Liver (tissue), 9 donors: ENCODE data around the gene SLC2A8. TPM values are rescaled to one million over a fixed set of nuclear protein-coding genes. Genes with fewer than 3 reads are reported as not detected.

Experiments used
- DNase-seq: peaks from one replicate; pipeline ENCODE4 v3.0.0-alpha.2; 2017; ENCODE audit warnings: low spot score
- H3K27ac ChIP-seq, 2 donors: one replicate each; pipeline ENCODE4 v1.7.0; 2013; ENCODE audit warnings: inconsistent platforms in 2 of 2, low read length in 2 of 2, control low read depth in 1 of 2, low read depth in 1 of 2, mild to moderate bottlenecking in 1 of 2
- H3K27me3 ChIP-seq, 4 donors: one replicate each; pipeline versions ENCODE4 v1.6.1 to v1.7.0; 2013; ENCODE audit warnings: low read length in 3 of 4, inconsistent platforms in 1 of 4, mild to moderate bottlenecking in 1 of 4, moderate library complexity in 1 of 4; ENCODE audit not compliant: control insufficient read depth in 4 of 4, insufficient read depth in 4 of 4
- H3K36me3 ChIP-seq, 4 donors: one replicate each; pipeline versions ENCODE4 v1.6.1 to v1.7.0; 2013; ENCODE audit warnings: low read length in 3 of 4, mild to moderate bottlenecking in 3 of 4, low read depth in 1 of 4, moderate library complexity in 1 of 4; ENCODE audit not compliant: control insufficient read depth in 4 of 4, insufficient read depth in 3 of 4
- H3K4me1 ChIP-seq, 4 donors: one replicate each; pipeline versions ENCODE4 v1.6.1 to v1.7.0; 2013; ENCODE audit warnings: low read length in 3 of 4, mild to moderate bottlenecking in 3 of 4, moderate library complexity in 1 of 4; ENCODE audit not compliant: control insufficient read depth in 4 of 4, insufficient read depth in 4 of 4
- H3K4me3 ChIP-seq, 3 donors: one replicate each; pipeline versions ENCODE4 v1.6.1 to v1.7.0; 2013; ENCODE audit warnings: low read length in 3 of 3, control low read depth in 1 of 3, low read depth in 1 of 3, mild to moderate bottlenecking in 1 of 3
- H3K9ac ChIP-seq, 2 donors: one replicate each; pipeline ENCODE4 v1.7.0; 2013; ENCODE audit warnings: low read length in 2 of 2, mild to moderate bottlenecking in 2 of 2, moderate library complexity in 2 of 2, control low read depth in 1 of 2, low read depth in 1 of 2
- H3K9me3 ChIP-seq, 4 donors: one replicate each; pipeline versions ENCODE4 v1.6.1 to v1.7.0; 2013; ENCODE audit warnings: low read length in 3 of 4; ENCODE audit not compliant: control insufficient read depth in 4 of 4
- EGR1 ChIP-seq, 2 donors: IDR thresholded peaks; 2 replicates each; pipeline ENCODE4 v1.6.1; 2016 to 2018; ENCODE audit warnings: antibody characterized with exemption in 2 of 2, low read depth in 2 of 2
- FOXA1 ChIP-seq: IDR thresholded peaks from 2 replicates; pipeline ENCODE4 v1.6.1; 2016; ENCODE audit warnings: antibody characterized with exemption
- FOXA2 ChIP-seq: IDR thresholded peaks from 2 replicates; pipeline ENCODE4 v1.6.1; 2016; ENCODE audit warnings: antibody characterized with exemption
- GABPA ChIP-seq, 2 donors: IDR thresholded peaks in 1 of 2; conservative IDR thresholded peaks in 1 of 2; 2 replicates each; pipeline ENCODE4 v1.6.1; 2016; ENCODE audit warnings: antibody characterized with exemption in 2 of 2, mild to moderate bottlenecking in 1 of 2, moderate library complexity in 1 of 2
- HNF4A ChIP-seq, 2 donors: conservative IDR thresholded peaks; 2 replicates each; pipeline ENCODE4 v1.6.1; 2016; ENCODE audit warnings: antibody characterized with exemption in 2 of 2, mild to moderate bottlenecking in 2 of 2
- HNF4G ChIP-seq: IDR thresholded peaks from 2 replicates; pipeline ENCODE4 v1.6.1; 2016; ENCODE audit warnings: antibody characterized with exemption
- JUND ChIP-seq, 2 donors: IDR thresholded peaks; 2 replicates each; pipeline ENCODE4 v1.6.1; 2016; ENCODE audit warnings: antibody characterized with exemption in 2 of 2
- NR2F2 ChIP-seq: IDR thresholded peaks from 2 replicates; pipeline ENCODE4 v1.6.1; 2016; ENCODE audit warnings: antibody characterized with exemption
- RAD21 ChIP-seq, 2 donors: IDR thresholded peaks; 2 replicates each; pipeline ENCODE4 v1.6.1; 2016; ENCODE audit warnings: antibody characterized with exemption in 2 of 2, mild to moderate bottlenecking in 2 of 2
- RXRA ChIP-seq, 2 donors: IDR thresholded peaks; 2 replicates each; pipeline ENCODE4 v1.6.1; 2017 to 2018; ENCODE audit warnings: antibody characterized with exemption in 2 of 2, mild to moderate bottlenecking in 1 of 2
- SP1 ChIP-seq: IDR thresholded peaks from 2 replicates; pipeline ENCODE4 v1.6.1; 2018; ENCODE audit warnings: antibody characterized with exemption, mild to moderate bottlenecking
- TAF1 ChIP-seq: conservative IDR thresholded peaks from 2 replicates; pipeline ENCODE4 v1.6.1; 2016; ENCODE audit warnings: antibody characterized with exemption, mild to moderate bottlenecking
- YY1 ChIP-seq: IDR thresholded peaks from 2 replicates; pipeline ENCODE4 v1.6.1; 2016; ENCODE audit warnings: antibody characterized with exemption, mild to moderate bottlenecking
- WGBS: extraction: QIAGEN DNeasy Blood & Tissue Kit; methylation state at CpG from one replicate; pipeline ENCODE4 v1.1.7; 2013; 5-methylcytosine and 5-hydroxymethylcytosine counted together
- polyA plus RNA-seq, 2 donors: library from polyadenylated mRNA; stranded (reverse) in 1 of 2; unstranded in 1 of 2; fragments of 200-250 nt in 1 of 2; fragments of >200 nt in 1 of 2; fragmentation: Nextera tagmentation in 1 of 2; extraction: Ambion mirVana in 1 of 2; gene quantifications; one replicate each; pipeline versions ENCODE4 v1.2.1 to v1.2.3, GENCODE V29; 2013 to 2015
- total RNA-seq, 2 donors: library from RNA; depleted of rRNA; stranded (reverse); fragments of >200 nt; gene quantifications; one replicate each; pipeline ENCODE4 v1.2.3, GENCODE V29; 2014
- TF ChIP-seq, protein P1 (sequence below): fragments of 150-350 bp; IDR thresholded peaks from 2 replicates; pipeline ENCODE4 v1.5.1; 2017; ENCODE audit warnings: improper control_type of control experiment, low read depth, low read length; ENCODE audit not compliant: missing input control
- TF ChIP-seq, protein P2 (sequence below): IDR thresholded peaks from 2 replicates; pipeline ENCODE4 v1.6.1; 2016; ENCODE audit warnings: antibody characterized with exemption, mild to moderate bottlenecking
- TF ChIP-seq, protein P3 (sequence below): IDR thresholded peaks from 2 replicates; pipeline ENCODE4 v1.6.1; 2016; ENCODE audit warnings: antibody characterized with exemption
- TF ChIP-seq, protein P4 (sequence below): IDR thresholded peaks from 2 replicates; pipeline ENCODE4 v1.6.1; 2016; ENCODE audit warnings: antibody characterized with exemption
- donor health status: healthy.
- donor health status: healthy.
- donor health status: healthy.
- donor health status: healthy.
- donor health status: healthy.

SLC2A8 gene
- total and polyA plus RNA-seq, 4 donors = 10.9 to 24.5 (median 19.9) TPM

DNA sequence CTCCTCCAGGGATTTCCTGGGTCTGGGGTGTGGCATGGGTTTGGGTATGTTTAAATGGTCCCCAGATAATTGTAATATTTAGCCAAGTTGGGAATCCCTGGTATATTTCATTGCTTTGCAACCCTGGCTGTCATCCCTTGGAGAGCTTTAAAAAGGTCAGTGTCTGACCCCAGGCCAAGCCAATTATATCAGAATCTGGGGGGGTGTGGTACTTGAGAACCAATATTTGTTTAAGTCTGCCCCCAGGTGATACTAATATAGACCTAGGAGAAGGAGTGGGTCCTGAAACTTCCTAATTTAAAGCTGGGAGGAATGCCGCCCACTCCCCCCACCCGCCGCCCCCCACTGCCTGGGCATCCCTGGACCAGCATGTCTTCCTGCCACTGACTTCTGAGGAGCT lies 38.2 kb upstream of the SLC2A8 start:
- H3K27ac ChIP-seq = no peak overlapping the region
- DNase-seq = no peak
- H3K36me3 ChIP-seq = peaks cover 0 to 13% (median 4%) of the 10 kb centered on the region in 4 donors
- peaks cover 0 to 6% (median 2%) of the 10 kb centered on the region in 4 donors for H3K4me1 ChIP-seq
- WGBS = 96% methylated on average over 3 of the region's 3 CpGs
- H3K9me3 ChIP-seq = no peaks in the 10 kb centered on the region
- H3K9ac ChIP-seq = no peak overlapping the region
- no peaks in the 10 kb centered on the region for H3K27me3 ChIP-seq
- no peak for TF ChIP-seq FOXA1
- no peak for TF ChIP-seq YY1
- no peak for TF ChIP-seq RXRA (IDR thresholded peaks at IDR 0.05)
- TF ChIP-seq, protein P1, sequence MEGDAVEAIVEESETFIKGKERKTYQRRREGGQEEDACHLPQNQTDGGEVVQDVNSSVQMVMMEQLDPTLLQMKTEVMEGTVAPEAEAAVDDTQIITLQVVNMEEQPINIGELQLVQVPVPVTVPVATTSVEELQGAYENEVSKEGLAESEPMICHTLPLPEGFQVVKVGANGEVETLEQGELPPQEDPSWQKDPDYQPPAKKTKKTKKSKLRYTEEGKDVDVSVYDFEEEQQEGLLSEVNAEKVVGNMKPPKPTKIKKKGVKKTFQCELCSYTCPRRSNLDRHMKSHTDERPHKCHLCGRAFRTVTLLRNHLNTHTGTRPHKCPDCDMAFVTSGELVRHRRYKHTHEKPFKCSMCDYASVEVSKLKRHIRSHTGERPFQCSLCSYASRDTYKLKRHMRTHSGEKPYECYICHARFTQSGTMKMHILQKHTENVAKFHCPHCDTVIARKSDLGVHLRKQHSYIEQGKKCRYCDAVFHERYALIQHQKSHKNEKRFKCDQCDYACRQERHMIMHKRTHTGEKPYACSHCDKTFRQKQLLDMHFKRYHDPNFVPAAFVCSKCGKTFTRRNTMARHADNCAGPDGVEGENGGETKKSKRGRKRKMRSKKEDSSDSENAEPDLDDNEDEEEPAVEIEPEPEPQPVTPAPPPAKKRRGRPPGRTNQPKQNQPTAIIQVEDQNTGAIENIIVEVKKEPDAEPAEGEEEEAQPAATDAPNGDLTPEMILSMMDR = no peak
- TF ChIP-seq TAF1 = no peak
- no peak for TF ChIP-seq RAD21 (IDR thresholded peaks at IDR 0.05)
- no peak for TF ChIP-seq NR2F2
- TF ChIP-seq, protein P2, sequence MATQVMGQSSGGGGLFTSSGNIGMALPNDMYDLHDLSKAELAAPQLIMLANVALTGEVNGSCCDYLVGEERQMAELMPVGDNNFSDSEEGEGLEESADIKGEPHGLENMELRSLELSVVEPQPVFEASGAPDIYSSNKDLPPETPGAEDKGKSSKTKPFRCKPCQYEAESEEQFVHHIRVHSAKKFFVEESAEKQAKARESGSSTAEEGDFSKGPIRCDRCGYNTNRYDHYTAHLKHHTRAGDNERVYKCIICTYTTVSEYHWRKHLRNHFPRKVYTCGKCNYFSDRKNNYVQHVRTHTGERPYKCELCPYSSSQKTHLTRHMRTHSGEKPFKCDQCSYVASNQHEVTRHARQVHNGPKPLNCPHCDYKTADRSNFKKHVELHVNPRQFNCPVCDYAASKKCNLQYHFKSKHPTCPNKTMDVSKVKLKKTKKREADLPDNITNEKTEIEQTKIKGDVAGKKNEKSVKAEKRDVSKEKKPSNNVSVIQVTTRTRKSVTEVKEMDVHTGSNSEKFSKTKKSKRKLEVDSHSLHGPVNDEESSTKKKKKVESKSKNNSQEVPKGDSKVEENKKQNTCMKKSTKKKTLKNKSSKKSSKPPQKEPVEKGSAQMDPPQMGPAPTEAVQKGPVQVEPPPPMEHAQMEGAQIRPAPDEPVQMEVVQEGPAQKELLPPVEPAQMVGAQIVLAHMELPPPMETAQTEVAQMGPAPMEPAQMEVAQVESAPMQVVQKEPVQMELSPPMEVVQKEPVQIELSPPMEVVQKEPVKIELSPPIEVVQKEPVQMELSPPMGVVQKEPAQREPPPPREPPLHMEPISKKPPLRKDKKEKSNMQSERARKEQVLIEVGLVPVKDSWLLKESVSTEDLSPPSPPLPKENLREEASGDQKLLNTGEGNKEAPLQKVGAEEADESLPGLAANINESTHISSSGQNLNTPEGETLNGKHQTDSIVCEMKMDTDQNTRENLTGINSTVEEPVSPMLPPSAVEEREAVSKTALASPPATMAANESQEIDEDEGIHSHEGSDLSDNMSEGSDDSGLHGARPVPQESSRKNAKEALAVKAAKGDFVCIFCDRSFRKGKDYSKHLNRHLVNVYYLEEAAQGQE = no peak
- TF ChIP-seq GABPA (IDR thresholded peaks at IDR 0.05 in 1 of 2, conservative IDR thresholded peaks at IDR 0.05 in 1 of 2) = no peak
- TF ChIP-seq HNF4A (conservative IDR thresholded peaks at IDR 0.05) = no peak
- no peak for TF ChIP-seq EGR1 (IDR thresholded peaks at IDR 0.05; ENCODE audit: low read depth in 2 of 2)
- no peak for TF ChIP-seq SP1
- TF ChIP-seq, protein P3, sequence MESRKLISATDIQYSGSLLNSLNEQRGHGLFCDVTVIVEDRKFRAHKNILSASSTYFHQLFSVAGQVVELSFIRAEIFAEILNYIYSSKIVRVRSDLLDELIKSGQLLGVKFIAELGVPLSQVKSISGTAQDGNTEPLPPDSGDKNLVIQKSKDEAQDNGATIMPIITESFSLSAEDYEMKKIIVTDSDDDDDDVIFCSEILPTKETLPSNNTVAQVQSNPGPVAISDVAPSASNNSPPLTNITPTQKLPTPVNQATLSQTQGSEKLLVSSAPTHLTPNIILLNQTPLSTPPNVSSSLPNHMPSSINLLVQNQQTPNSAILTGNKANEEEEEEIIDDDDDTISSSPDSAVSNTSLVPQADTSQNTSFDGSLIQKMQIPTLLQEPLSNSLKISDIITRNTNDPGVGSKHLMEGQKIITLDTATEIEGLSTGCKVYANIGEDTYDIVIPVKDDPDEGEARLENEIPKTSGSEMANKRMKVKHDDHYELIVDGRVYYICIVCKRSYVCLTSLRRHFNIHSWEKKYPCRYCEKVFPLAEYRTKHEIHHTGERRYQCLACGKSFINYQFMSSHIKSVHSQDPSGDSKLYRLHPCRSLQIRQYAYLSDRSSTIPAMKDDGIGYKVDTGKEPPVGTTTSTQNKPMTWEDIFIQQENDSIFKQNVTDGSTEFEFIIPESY = no peak
- no peak for TF ChIP-seq JUND (IDR thresholded peaks at IDR 0.05)
- TF ChIP-seq FOXA2 = no peak
- no peak overlapping the region for H3K4me3 ChIP-seq

DNA sequence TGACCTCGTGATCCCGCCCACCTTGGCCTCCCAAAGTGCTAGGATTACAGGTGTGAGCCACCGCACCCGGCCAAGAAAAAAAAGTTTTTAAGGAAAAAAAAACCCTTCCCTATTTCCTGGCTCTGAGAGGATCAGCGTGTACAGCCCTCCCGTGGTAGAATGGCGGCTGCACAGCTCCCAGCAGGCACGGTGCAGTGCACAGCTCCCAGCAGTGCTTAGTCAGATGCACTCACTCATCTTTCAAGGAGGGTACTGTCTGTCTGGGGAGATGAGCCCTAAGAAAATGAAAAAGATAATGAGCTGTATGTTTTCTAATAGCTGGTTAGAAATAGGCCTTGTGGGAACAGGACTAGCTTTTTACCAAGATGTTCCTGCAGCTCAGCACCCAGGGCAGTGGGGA lies 36.7 kb upstream of the SLC2A8 start:
- Histone ChIP-seq H3K27me3 (no peaks in the 10 kb centered on the region), H3K27ac (no peak overlapping the region), H3K9me3 (no peaks in the 10 kb centered on the region), H3K4me1 (peaks cover 0 to 6% (median 2%) of the 10 kb centered on the region in 4 donors), H3K9ac (no peak overlapping the region), H3K4me3 (no peak overlapping the region), H3K36me3 (peaks cover 0 to 12% (median 6%) of the 10 kb centered on the region in 4 donors)
- no peak for DNase-seq
- WGBS = 85% methylated on average over 8 of the region's 8 CpGs
- TF ChIP-seq JUND (IDR thresholded peaks at IDR 0.05) (no peak), NR2F2 (no peak), FOXA2 (no peak), YY1 (no peak), HNF4G (no peak), HNF4A (conservative IDR thresholded peaks at IDR 0.05) (no peak), RXRA (IDR thresholded peaks at IDR 0.05) (no peak), TAF1 (no peak), SP1 (no peak), GABPA (IDR thresholded peaks at IDR 0.05 in 1 of 2, conservative IDR thresholded peaks at IDR 0.05 in 1 of 2) (no peak), EGR1 (IDR thresholded peaks at IDR 0.05; ENCODE audit: low read depth in 2 of 2) (no peak)
- TF ChIP-seq, protein P3 = no peak
- TF ChIP-seq, protein P4, sequence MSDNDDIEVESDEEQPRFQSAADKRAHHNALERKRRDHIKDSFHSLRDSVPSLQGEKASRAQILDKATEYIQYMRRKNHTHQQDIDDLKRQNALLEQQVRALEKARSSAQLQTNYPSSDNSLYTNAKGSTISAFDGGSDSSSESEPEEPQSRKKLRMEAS = no peak
- TF ChIP-seq, protein P2 = no peak
